Measurements from ENCODE around the gene MRFAP1. TPM values are rescaled to one million over a fixed set of nuclear protein-coding genes. Genes with fewer than 3 reads are reported as not detected.

The MRFAP1 gene
- total and polyA plus RNA-seq, 10 donors = 133 to 299 (median 219) TPM

- no peaks in the 10 kb centered on the region for H3K4me1 ChIP-seq
- H3K27me3 ChIP-seq (replicated peaks in 1 of 7) = no peaks in the 10 kb centered on the region
- 93 to 96% (median 95%) methylated on average over 16 to 22 of the region's 22 CpGs for WGBS, 5 donors
- peaks cover 0 to 100% (median 72%) of the 10 kb centered on the region in 6 donors for H3K36me3 ChIP-seq
- TF ChIP-seq POLR2A (IDR thresholded peaks at IDR 0.05) (no peak), CTCF (IDR thresholded peaks at IDR 0.05 in 8 of 11, conservative IDR thresholded peaks at IDR 0.05 in 3 of 11) (no peak), POLR2AphosphoS5 (IDR thresholded peaks at IDR 0.05) (peak in 1 of 3 donors; percentile 31)
- no peaks in the 10 kb centered on the region for H3K9me3 ChIP-seq
- no peak for DNase-seq
- no peak overlapping the region for H3K27ac ChIP-seq
- no peak overlapping the region for H3K4me3 ChIP-seq
- intact Hi-C loops (cut with DNase I; ENCODE audit: low total_unique reads) = no loop called here
Measured at GRCh38 chr4:6594341-6594740, 46.1 kb upstream of the MRFAP1 start.

- DNase-seq = no peak
- no peaks in the 10 kb centered on the region for H3K27me3 ChIP-seq (replicated peaks in 1 of 7)
- intact Hi-C loops (cut with DNase I; ENCODE audit: low total_unique reads) = no loop called here
- H3K36me3 ChIP-seq = peaks cover 0 to 100% (median 71%) of the 10 kb centered on the region in 6 donors
- TF ChIP-seq POLR2A (IDR thresholded peaks at IDR 0.05) (no peak), CTCF (IDR thresholded peaks at IDR 0.05 in 8 of 11, conservative IDR thresholded peaks at IDR 0.05 in 3 of 11) (no peak), POLR2AphosphoS5 (IDR thresholded peaks at IDR 0.05) (no peak)
- H3K27ac ChIP-seq = no peak overlapping the region
- H3K9me3 ChIP-seq = no peaks in the 10 kb centered on the region
- H3K4me1 ChIP-seq = no peaks in the 10 kb centered on the region
- 82 to 97% (median 87%) methylated on average over 6 to 7 of the region's 7 CpGs for WGBS, 5 donors
- no peak overlapping the region for H3K4me3 ChIP-seq
Measured at GRCh38 chr4:6594826-6595355, 45.6 kb upstream of the MRFAP1 start.

- Histone ChIP-seq H3K4me1 (no peaks in the 10 kb centered on the region), H3K27ac (no peak overlapping the region), H3K9me3 (no peaks in the 10 kb centered on the region), H3K27me3 (replicated peaks in 1 of 7) (no peaks in the 10 kb centered on the region), H3K36me3 (peaks cover 0 to 100% (median 71%) of the 10 kb centered on the region in 6 donors), H3K4me3 (no peak overlapping the region)
- no peak for TF ChIP-seq POLR2AphosphoS5 (IDR thresholded peaks at IDR 0.05)
- TF ChIP-seq CTCF (IDR thresholded peaks at IDR 0.05 in 8 of 11, conservative IDR thresholded peaks at IDR 0.05 in 3 of 11) = no peak
- TF ChIP-seq POLR2A (IDR thresholded peaks at IDR 0.05) = no peak
- intact Hi-C loops (cut with DNase I; ENCODE audit: low total_unique reads) = no loop called here
- 66 to 81% (median 76%) methylated on average over 13 to 16 of the region's 16 CpGs for WGBS, 5 donors
- no peak for DNase-seq
Measured at GRCh38 chr4:6595897-6596537, 44.5 kb upstream of the MRFAP1 start.

- H3K4me1 ChIP-seq = no peaks in the 10 kb centered on the region
- peaks cover 0 to 100% (median 73%) of the 10 kb centered on the region in 6 donors for H3K36me3 ChIP-seq
- intact Hi-C loops (cut with DNase I; ENCODE audit: low total_unique reads) = no loop called here
- TF ChIP-seq POLR2AphosphoS5 (IDR thresholded peaks at IDR 0.05) = peak in 1 of 3 donors; percentile 28
- TF ChIP-seq POLR2A (IDR thresholded peaks at IDR 0.05) = no peak
- H3K27ac ChIP-seq = no peak overlapping the region
- 95 to 98% (median 97%) methylated on average over 16 to 17 of the region's 17 CpGs for WGBS, 5 donors
- H3K27me3 ChIP-seq (replicated peaks in 1 of 7) = no peaks in the 10 kb centered on the region
- no peaks in the 10 kb centered on the region for H3K9me3 ChIP-seq
- H3K4me3 ChIP-seq = no peak overlapping the region
- no peak for DNase-seq
Measured at GRCh38 chr4:6596948-6597347, 43.5 kb upstream of the MRFAP1 start.
